ENCODE data around the gene ADGRG3. TPM values are rescaled to one million over a fixed set of nuclear protein-coding genes. Genes with fewer than 3 reads are reported as not detected.
"Not testable (repeated sequence)": the region's sequence is repeated elsewhere in the genome, so short reads cannot be mapped to it uniquely, and the experiment has no call there.

Gene ADGRG3
- total RNA-seq, 4 donors from 2014 or later, result 0.32 to 2.0 (median 2.0) TPM; not detected in 1

DNA sequence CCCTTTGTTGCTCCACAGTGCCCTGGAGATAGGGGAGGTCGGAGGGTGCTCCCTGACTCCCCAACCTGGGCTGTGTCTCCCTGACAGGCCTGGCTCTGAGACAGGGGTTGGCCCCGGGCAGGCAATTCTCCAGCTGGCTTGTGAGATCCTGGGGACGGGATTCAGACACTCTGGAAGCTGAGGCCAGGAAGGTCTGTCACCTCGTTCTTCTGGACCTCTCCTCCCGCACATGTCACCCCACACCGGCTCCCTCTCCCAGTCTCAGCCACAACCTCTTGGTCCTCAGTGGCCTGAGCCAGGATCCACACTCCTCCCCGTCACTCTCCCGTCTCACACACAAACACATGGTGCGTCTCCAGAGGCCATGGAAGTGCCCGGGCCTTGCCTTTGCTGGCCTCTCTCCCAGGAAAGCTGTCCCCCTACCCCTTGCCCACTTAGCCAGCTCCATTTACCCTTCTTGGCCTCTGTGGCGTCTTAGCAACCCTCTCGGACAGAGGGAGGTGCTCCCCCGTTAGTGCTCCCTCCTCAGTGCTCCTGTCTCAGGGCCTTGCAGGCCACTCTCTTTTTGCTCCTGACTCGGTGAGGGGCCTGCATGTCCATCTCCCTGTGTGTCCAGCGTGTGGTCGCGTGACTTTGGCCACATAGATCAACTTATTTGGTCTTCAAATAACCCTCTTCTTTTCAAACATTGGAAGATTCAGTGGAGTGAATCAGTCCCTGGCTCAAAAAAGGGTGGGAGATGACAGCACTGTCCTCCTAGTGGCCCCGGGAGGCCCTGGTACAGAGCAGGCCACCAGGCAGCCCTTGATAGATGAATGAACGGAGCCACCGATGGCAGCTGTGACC, 747 bp downstream of the ADGRG3 start:
- H3K4me3 ChIP-seq, result no peak overlapping the region
- peaks cover 5% of the 10 kb centered on the region for H3K4me1 ChIP-seq
- 87% methylated on average over 17 of the region's 20 CpGs for WGBS
- peaks cover 11% of the 10 kb centered on the region for H3K36me3 ChIP-seq
- TF ChIP-seq POLR2AphosphoS5 (IDR thresholded peaks at IDR 0.05) (no peak), EP300 (IDR thresholded peaks at IDR 0.05) (no peak), POLR2A (IDR thresholded peaks at IDR 0.05) (no peak)
- TF ChIP-seq, protein P1, sequence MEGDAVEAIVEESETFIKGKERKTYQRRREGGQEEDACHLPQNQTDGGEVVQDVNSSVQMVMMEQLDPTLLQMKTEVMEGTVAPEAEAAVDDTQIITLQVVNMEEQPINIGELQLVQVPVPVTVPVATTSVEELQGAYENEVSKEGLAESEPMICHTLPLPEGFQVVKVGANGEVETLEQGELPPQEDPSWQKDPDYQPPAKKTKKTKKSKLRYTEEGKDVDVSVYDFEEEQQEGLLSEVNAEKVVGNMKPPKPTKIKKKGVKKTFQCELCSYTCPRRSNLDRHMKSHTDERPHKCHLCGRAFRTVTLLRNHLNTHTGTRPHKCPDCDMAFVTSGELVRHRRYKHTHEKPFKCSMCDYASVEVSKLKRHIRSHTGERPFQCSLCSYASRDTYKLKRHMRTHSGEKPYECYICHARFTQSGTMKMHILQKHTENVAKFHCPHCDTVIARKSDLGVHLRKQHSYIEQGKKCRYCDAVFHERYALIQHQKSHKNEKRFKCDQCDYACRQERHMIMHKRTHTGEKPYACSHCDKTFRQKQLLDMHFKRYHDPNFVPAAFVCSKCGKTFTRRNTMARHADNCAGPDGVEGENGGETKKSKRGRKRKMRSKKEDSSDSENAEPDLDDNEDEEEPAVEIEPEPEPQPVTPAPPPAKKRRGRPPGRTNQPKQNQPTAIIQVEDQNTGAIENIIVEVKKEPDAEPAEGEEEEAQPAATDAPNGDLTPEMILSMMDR (IDR thresholded peaks at IDR 0.05), result no peak
- no peak overlapping the region for H3K27ac ChIP-seq
- DNase-seq (ENCODE audit: low spot score in 2 of 2), result peak in 1 of 2 donors; percentile 57
- peaks cover 6% of the 10 kb centered on the region for H3K27me3 ChIP-seq
- H3K9me3 ChIP-seq, result no peaks in the 10 kb centered on the region

DNA sequence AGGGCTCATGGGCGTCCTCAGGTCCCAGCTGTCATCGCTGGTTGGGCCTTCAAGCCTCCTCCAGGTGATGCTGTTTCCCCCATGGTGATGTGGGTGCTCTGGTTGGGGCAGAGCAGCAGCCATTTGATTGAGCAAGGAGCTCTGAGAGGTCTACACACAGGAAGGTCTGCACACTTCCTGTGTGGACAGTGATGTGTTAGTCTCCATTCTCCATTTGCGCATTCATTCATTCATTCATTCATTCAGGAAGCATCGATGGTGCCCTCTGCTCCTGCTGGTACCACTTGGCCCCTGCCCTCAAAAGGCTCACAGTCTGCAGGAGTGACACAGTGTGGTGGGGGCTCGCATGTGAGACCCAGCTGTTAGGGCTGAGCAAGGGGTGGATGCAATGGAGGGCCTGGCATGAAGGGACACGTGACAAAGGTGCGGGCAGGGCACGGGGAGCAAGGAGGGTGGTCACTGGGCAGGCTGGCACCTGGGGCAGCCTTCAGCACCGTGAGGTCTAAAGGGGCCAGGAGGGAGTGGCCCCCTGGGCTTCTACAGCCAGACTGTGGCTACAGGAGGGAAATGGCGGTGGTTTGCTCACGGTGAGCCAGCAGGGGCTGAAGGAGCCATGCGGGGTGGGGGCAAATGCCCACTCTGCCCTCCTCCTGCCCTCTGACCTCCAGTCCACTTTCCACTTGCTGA, 1.5 kb downstream of the ADGRG3 start:
- Histone ChIP-seq H3K27me3 (peaks cover 6% of the 10 kb centered on the region), H3K27ac (no peak overlapping the region), H3K4me3 (no peak overlapping the region), H3K4me1 (peaks cover 5% of the 10 kb centered on the region), H3K9me3 (no peaks in the 10 kb centered on the region), H3K36me3 (peaks cover 4% of the 10 kb centered on the region)
- TF ChIP-seq POLR2A (IDR thresholded peaks at IDR 0.05) (no peak), POLR2AphosphoS5 (IDR thresholded peaks at IDR 0.05) (no peak), EP300 (IDR thresholded peaks at IDR 0.05) (no peak)
- TF ChIP-seq, protein P1 (IDR thresholded peaks at IDR 0.05), result no peak
- WGBS, result 94% methylated on average over 10 of the region's 12 CpGs
- DNase-seq (ENCODE audit: low spot score in 2 of 2), result peak in 1 of 2 donors; percentile 48

DNA sequence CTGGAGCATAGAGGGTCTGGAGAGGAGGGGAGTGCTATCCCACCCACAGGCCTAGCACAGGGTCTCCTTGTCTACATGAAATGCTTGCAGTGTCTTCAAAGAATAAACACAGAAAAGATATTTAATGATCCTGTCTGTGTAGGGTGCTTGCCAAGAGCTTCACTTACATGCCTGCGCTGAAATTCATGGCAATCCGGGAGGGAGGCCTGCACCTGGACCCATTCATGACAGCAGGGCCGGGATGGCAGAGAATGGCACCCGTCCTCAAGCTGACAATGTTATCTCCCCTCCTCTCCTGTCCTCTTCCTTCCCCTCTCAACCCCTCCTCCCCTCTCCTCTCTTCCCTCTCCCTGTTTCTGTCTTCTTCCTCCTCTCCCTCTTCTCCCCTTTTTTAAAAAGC, 2.1 kb downstream of the ADGRG3 start:
- no peak overlapping the region for H3K4me3 ChIP-seq
- 37% methylated on average over 4 of the region's 4 CpGs for WGBS
- no peak for DNase-seq (ENCODE audit: low spot score in 2 of 2)

DNA sequence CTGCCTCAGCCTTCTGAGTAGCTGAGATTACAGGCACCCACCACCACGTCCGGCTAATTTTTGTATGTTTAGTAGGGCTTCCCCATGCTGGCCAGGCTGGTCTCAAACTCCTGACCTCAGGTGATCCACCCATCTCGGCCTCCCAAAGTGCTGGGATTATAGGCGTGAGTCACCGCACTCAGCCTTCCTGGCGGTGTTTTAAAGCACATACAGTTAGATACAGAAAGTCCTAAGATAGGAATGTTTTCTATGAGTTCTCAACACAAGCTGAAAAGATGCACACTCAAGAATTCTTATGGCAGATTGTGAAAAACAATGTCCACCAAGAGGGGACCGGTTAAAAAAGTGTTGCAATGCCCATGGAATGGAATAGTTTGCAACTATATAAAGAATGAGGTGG, 3.3 kb downstream of the ADGRG3 start:
- not testable (repeated sequence) for H3K9me3 ChIP-seq, H3K27ac ChIP-seq, H3K4me3 ChIP-seq, H3K4me1 ChIP-seq, H3K27me3 ChIP-seq, H3K36me3 ChIP-seq
- WGBS, result 87% methylated on average over 7 of the region's 7 CpGs
- DNase-seq (ENCODE audit: low spot score in 2 of 2), result peak in 1 of 2 donors; percentile 9

More for the DNA sequence above, 2.1 kb downstream of the ADGRG3 start:
- Histone ChIP-seq H3K4me1 (peaks cover 5% of the 10 kb centered on the region), H3K27ac (no peak overlapping the region), H3K27me3 (peaks cover 6% of the 10 kb centered on the region), H3K9me3 (no peaks in the 10 kb centered on the region), H3K36me3 (no peaks in the 10 kb centered on the region)
- TF ChIP-seq EP300 (IDR thresholded peaks at IDR 0.05) (no peak), POLR2AphosphoS5 (IDR thresholded peaks at IDR 0.05) (no peak), POLR2A (IDR thresholded peaks at IDR 0.05) (no peak)
- TF ChIP-seq, protein P1 (IDR thresholded peaks at IDR 0.05), result no peak

DNA sequence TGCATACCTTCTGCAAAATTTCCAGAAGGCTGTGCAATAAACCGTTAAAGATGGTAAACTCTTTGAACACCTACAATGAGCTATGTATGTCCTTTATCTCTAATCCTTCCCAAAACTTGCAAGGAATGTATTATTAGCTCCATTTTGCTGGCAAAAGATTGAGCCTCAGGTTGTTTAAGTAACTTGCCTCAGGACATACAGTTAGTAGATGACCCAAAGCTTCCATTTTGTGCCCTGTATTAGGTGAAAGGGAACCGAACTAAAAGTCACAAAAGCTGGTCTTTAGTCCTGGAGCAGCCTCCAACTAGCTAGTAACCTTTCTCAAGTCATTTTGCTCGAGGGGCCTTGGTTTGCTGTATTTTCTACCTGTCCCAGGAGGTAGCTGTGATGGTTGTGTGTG, 4.3 kb downstream of the ADGRG3 start:
- Histone ChIP-seq H3K9me3 (no peaks in the 10 kb centered on the region), H3K27me3 (peaks cover 6% of the 10 kb centered on the region), H3K27ac (no peak overlapping the region), H3K36me3 (no peaks in the 10 kb centered on the region), H3K4me1 (peaks cover 5% of the 10 kb centered on the region), H3K4me3 (no peak overlapping the region)
- no peak for DNase-seq (ENCODE audit: low spot score in 2 of 2)
- WGBS, result 72% methylated on average over 3 of the region's 3 CpGs
- no peak for TF ChIP-seq POLR2A (IDR thresholded peaks at IDR 0.05)
- TF ChIP-seq POLR2AphosphoS5 (IDR thresholded peaks at IDR 0.05), result no peak
- TF ChIP-seq, protein P1 (IDR thresholded peaks at IDR 0.05), result no peak
- TF ChIP-seq EP300 (IDR thresholded peaks at IDR 0.05), result no peak

Data from suprapubic skin (tissue), 4 donors.